ENCODE results near the gene CBX8.

Gene CBX8

DNA sequence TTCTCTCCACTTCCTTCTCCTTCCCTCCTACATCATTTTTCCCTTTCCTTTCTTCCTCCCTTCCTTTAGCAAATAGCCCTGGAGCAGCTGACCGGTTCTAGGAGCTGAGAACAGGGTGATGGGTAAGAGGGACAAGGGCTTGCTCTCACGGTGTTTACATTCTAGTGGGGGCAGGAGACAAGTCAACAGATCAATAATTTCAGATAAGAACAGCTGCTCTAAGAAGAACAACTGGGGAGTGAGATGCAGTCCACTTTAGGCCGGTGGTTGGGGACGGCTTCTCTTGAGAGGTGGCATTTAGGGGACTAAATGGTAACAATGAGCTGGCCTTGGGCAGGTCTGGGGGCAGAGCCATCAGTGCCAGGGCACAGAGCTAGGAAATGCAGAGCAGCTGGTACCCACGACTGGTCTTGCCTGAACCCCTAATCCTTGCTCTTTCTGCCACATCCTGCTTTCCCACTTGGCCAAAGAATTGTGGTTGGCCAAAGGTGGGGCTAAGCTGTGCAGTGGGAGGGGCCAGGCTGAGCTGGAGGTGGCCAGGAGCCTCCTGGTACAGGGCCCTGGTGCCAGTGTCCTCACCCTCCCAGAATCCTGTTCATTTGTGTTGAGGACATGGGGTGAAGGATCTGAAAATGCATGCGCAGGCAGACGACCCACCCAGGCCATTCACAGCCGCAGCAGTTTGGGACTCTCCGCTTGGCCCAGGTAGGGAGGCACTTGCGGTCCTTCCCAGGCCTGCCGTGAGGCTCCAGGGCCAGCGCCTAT is 24.6 kb upstream of the CBX8 start:
- DNase-seq (ENCODE audit: insufficient read length, low spot score) (no peak), FAIRE-seq (no peak)

DNA sequence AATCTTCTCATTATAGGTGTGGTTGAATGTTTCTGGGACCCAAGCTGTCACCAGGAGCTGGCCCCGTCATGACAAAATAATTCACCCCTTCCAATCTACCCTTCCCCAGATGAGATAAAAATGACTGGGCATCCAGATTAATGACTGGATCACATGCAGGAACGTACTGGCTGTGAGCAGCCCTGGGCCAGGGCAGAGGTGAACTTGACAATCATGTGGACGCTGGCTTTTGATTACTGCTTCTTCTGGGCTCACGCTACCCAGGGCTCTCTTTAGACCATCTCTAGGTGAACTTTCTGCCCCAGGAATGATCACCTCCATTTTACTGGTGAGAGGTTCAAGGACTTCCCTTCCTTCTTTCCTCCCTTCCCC is 24.1 kb upstream of the CBX8 start:
- no peak for FAIRE-seq

DNA sequence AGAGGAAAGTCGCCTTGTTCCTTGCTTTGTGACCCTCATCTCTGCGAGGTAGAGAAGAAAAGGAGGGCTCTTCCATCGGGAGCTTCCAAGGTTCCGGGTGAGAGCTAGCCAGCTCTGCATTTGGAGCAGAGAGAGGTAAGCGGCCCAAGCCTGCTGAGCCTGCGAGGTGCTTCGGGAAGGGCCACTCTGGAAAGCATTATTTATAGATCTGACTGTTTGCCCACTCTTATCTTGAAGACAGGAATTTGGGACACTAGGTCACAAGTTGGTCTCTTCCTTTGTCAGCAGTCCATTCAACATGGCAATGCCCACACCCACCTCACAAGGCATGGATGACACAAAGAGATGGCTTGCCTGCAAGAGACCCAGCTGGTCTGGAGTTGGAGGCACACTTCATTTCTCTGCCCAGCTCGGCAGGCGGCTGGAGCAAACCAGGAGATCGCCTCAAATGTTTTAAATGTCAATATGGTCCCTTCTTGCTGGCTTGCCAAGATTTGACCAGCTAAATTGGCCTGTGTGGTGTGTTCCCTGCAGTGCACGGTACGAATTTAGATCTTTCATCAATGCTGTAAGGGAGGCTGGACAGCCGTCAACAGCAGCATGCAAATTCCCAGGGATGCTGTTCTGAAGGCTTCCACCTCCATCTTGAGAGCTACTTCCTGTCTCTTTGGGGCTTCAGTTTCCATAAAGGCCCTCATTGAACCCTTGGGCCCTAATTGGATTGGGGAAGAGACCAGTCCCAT is 22.8 kb upstream of the CBX8 start:
- FAIRE-seq (no peak), DNase-seq (ENCODE audit: insufficient read length, low spot score) (no peak)

More for the DNA sequence above, 24.1 kb upstream of the CBX8 start:
- DNase-seq (ENCODE audit: insufficient read length, low spot score), result no peak

DNA sequence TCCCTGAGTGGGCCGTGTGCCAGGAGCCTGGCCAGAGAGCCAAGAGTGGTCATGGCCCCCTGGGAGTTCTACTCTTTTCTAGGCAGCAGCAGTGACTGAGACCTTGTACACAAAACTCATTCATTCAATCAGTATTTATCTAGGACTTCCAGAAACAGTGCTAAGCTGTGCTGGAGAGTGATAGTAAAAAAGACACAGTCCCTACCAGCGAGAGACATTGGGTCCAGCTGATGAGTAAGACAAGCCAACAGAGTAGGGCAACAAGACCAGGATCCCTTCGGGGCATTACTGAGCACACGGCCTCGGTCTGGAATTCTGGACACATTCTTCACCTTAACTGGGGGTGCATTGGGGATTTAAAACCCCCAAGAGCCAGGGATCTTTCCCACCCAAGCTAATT is 22.2 kb upstream of the CBX8 start:
- no peak for FAIRE-seq

DNA sequence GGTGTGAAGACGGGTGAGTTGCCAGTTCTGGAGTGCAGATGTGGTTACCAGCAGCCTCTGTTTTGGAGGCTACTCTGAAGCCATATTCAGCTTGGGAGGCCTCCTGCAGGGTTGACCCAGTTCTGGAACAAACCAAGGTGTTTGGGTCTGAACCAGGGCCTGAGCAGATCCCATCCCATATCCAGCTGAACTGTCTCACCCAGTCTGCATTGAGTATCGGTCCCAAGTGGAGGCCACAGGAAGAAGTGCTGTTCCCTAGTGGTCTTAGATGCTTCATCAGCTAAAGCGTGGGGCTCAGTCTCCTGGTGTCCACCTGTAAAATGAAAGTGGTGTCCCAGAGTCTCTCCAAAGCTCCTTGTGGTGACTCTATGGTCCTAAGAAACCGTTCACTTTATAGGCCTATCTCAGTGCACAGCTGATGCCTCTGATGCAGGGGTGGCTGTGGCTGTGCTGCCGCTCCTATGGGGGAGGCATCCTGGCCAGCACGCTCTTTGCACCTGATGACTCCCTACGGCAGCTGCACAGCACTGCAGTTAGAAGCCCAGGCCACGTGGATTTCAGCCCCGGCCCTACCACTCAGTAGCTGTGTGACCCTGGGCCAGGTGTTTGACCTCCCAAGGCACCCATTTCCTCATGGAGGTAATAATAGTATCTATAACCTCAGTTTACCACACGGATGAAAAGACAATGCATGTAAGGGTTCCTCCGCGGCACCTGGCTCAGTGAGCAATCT is 21.3 kb upstream of the CBX8 start:
- FAIRE-seq (no peak), DNase-seq (ENCODE audit: insufficient read length, low spot score) (no peak)

More for the DNA sequence above, 22.2 kb upstream of the CBX8 start:
- DNase-seq (ENCODE audit: insufficient read length, low spot score), result no peak

DNA sequence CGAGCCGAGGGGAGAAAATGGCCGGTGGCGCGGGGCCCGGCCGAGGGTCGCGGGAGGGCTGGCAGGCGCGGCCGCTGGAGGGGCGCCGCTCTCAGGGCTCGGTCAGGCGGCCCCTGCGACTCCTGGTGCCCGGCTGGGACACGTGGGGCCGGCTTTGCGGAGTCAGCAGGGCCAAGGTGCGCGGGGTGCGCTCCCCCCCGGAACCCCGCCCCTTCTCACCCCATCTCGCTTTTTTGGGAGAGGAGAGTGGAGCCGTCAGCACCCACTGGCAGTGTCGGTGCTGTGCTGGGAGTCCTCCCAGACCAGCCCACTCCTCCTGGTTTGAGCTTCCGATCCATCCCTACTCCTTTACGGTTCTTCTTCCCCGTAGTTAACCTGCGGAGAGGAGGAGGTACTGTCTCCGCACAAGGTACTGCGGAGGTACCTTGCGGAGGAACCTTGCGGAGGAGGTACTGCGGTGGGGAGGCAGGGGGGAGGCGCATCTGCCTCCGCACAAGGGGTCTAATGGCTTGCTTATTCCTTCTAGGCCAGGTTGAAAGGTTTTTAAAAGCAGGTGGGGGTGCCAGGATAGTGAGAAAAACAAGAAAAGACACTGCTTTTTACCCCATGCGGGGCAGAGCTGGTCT is 19.1 kb upstream of the CBX8 start:
- no peak for DNase-seq (ENCODE audit: insufficient read length, low spot score)
- FAIRE-seq, result no peak

DNA sequence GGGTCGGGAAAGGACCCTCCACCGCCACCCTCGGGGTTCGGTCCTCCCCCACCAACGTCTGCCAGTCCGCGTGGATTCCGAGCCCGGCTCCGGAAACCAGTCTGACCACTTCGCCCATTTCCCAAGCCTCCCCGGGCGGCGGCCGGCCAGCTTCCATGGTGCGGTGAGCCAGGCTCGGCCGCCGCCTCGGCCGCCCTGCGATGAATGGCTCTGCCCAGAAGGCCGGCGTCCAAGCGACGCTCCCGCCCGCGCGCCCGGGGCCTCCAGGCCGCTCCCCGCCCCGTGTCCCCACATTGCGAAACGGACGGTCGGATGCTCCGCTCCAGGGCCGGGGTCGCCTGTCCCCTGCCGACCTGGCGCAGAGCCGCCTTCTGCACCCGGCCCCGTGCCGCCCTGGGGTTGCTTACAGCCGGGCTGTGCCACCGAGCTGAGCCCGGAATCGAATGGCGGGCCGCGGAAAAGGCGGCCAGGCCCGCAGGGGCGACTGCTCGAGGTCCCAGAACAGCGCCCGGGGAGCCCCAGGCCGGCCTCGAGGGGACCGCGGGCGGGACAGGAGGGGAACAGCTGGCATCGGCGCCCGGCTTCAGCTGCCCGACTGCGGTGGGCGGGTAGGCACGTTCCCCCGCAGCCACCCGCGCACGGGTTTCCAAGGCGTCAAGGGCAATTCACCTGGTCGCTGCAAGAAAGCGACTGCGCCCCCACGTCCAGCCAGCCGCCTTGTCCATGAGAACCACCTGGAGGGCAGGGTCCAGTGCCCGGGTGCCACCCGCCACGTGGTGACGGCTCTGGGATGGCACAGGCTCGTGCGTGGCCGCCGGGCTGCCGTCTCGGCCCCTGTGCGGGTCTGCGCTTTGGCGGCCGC is 18.3 kb upstream of the CBX8 start:
- no peak for FAIRE-seq
- no peak for DNase-seq (ENCODE audit: insufficient read length, low spot score)

DNA sequence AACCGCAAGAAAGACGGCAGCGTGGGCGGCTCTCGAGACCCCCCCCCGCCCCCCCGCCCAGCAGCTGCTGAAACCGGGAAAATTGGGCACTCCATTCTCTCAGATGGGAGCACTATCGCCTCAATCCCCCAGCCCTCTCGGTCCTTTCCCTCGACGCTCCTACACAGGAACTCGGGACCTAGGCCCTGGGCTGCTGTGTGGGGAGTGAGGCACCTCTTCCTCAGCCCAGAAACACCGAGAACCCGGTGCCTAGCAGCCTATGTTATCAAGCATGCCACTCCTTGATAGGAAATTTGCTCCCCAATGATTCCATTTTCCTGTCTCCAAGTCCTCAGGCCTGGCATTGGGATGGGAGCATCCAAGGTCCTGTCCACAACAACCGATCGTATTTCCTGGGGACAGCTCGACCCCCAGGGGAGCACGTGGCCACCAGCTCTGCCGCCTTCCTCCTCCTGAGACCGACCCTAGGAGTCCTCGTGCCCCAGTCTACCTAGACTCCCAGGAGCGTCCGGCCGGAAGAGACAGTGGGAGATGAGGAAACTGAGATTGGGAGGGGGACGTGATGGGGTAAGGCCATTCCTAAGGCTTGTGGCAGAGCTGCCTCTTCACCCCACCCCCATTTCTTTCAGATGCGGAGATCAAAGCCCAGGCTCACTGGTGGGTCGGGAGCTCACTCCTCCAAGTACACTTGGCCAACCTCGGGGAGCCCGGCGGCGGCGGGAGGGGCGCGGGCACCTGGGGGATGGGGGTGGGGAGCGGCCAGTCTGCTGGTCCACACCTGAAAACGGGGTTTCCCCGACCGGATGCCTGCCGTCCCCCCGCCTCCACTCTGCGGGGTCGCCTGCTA is 17.5 kb upstream of the CBX8 start:
- no peak for DNase-seq (ENCODE audit: insufficient read length, low spot score)
- no peak for FAIRE-seq

DNA sequence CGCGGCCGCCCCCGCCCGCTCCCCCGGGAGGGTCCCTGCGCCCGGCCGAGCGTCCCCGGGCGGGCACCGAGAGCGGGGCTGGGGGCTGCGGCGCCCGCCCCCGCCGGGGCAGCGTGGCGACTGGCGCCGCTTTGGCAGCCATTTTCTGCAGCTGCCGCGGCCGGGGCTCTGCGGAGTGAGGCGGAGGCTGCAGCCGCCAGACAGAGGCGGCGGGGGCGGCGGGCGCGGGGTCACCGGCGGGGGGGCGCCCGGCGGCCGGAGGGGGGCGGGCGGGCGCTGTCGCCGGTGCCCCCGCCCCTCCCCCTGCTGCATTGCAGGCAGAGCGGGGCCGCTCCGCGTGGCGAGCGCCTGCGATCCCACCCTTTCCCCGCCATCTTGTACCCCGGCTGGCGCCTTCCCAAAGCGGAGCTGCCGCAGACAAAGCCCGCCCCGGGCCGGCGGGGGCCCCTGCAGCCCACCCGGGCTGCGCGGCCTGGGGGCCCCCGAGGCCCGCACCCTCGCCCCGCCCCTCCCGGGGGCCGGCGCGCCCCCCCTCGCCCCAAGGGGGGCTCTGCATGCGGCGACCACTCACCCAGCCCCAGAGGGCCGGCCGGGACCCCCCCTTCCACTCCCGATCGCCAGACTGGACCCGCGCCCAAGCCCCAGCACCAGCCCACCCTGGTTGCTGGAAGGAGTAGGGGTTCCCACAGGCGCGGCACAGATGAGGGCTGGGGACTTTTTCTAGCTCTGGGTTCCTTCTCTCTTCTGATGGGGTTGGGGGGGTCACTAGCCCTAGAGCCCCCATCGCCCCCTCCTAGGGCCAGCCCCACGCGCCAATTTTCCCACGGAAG is 16.6 kb upstream of the CBX8 start:
- DNase-seq (ENCODE audit: insufficient read length, low spot score) (no peak), FAIRE-seq (no peak)

DNA sequence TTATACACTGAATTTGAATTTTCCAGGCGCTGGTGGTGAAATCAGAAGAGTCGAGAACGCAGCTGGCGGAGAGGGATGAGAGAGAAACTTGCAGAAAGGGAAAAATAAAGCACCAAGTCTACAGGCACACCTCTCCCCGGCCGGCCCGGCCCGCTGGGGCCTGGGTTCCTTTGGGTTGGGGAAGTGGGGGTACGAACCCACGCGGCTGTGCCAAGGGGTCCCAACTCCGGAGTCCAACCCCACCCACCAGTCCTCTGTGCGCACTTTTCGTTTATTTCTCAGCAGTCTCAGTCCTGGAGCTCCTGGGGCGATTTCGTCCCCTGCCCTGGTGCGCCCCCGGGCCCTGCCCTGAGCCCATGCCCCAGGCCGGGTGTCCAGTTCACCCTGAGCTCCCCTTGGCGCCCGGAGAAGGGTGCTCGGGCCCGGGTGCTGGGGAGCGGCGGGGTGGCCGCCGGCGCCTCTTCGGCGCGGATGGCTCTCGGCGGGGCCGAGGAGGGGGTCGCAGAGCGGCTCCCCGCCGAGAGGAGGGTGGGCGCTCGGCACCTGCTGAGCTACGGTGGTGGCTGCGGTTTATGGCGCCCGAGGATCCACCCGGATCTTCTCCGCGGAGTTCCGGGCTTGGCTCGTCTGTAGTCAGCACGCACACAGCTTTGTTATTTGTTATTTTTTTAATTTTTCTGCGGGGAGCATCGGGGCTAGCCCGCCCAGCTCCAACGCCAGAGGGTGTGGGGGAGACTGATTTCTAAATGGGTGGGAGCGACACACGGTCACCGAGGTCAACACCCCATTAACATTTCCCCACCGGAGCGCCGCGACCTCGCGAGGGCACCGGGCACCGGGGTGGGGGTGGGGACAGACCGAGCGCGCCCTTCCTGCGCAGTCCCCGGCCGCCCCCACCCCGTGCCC is 15.7 kb upstream of the CBX8 start:
- FAIRE-seq (no peak), DNase-seq (ENCODE audit: insufficient read length, low spot score) (no peak)

DNA sequence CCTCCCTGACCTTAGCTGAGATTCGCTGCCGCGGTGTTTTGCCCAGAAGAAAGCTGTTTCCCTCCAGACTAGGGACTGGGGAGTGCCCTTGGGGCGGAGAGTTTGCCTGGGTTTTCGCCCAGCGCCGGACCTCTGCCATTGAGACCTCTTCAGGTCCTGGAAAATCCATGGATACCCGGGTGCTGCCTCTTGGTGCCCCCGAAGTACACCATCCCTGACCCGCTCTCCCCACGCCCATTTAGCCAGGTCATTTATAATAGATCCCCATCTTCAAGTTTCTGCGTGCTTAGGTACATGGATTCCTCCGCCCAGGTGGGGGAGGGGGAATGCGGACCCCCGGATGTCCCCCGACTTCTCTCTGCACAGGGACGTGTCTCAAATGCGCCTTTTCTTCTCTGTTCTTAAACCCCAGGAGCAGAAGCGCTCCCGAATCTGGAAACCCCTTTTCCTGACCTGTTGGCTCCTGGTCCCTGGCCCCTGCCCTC is 15.0 kb upstream of the CBX8 start:
- no peak for FAIRE-seq
- no peak for DNase-seq (ENCODE audit: insufficient read length, low spot score)

DNA sequence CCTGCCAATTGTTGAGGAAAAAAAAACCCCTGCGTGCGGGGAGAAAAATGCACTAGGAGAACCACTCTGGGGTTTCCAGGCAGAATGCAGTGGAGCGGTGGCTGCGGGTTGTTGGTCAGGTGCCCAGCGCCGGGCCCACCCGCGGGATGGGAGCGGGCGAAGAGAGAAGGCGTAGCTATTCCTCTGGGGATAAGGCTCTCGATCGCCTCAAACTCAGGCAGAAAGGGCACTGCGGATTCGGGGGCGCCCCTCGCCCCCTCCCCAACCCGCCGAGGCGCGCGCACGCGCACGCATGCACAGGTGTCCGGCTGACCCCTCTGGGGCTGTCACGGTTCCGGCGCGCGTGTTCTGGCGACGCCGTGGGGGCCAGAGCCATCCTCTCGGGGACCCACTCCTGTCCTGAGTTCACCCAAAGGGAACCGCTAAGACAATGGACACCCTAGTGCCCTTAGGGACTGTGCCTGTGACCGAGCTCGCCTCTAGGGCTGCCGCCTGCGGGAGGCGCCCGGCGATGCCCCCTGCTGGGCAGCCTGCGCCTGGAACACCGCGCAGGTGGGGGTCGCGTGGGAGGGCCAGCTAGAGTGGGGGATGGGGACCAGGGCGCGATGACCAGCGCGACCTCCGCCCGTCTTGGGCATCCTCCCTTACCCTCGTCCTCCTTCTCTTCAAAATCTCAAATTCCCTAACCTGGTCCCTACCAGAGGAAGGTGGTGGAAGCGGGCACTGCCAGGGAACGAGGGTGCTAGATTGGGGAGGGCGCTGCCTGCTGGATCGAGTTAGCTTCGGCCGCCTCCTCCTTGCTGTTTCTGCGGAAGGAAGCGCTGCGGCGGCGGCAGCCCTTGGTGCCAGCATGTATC is 14.4 kb upstream of the CBX8 start:
- no peak for DNase-seq (ENCODE audit: insufficient read length, low spot score)
- no peak for FAIRE-seq

DNA sequence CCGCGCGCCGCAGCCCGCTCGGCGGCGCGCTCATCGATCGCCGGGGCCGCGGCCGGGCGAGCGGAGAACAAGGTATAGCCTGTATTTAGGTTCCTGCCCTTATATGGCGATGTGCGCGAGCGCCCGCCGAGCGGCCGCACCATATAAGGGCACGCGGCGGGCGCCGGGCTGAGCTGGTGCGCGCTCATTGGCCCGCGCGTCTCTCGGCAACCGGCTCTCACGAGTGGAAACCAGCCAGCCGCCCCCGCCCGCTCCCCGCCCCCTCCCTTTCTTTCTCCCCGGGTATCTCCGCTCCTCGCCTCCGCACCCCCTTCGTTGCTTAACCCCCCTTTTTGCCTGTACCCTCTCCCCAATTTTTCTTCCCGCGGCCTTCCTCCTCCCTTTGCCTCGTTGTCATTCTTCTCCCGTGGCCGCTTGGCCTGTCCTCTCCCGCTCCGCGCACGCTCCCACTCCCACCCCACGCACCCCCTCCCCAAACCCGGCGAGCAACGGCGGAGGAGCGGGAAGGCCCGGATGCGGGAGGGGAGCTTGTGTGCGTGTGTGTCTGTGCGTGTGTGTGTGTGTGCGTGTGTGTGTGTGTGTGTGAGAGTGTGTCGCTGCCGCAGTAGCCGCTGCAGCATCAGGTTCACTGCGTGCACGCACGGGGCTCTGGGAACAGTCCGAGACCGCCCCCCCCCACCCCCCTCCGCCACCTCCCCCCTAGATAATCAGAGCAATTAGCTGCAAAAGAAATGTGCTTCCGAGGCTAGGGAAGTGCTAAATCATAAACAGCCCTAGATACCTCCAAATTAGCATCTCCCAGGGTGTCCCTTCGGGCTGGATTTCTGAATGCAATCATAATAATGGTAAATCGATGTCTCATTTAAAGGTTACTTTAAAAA is 13.5 kb upstream of the CBX8 start:
- peak; percentile 89 for DNase-seq (ENCODE audit: insufficient read length, low spot score)

DNA sequence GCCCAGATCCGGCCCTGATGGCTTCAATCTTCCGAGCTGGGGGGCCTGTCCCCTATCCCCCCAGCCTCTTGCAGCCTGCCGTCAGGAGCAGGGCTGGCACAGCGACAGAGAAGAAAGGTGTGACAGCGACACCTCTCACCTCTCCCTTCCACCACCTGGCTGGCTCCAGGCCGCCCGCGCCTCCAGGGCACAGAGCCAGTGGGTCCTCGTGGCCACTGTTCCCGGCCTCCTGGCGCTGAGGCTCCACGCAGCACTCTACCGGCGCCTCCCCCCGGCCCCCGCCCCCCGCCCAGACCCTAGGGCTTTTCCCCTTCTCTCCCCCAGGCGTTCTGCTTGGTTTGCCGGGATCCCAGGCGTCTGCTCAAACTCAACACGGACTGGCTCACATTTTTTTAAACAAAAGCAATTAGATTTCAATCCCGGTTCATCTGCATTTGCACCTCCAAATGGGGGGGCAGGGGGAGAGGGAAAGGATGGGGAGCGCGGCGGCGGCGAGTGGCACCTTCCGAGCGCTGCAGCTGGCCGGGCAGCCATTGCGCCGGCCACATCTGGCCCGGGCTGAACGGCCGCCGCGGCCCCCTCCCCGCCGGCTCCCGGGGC is 12.8 kb upstream of the CBX8 start:
- no peak for FAIRE-seq

More for the DNA sequence above, 13.5 kb upstream of the CBX8 start:
- peak; percentile 40 for FAIRE-seq

More for the DNA sequence above, 12.8 kb upstream of the CBX8 start:
- DNase-seq (ENCODE audit: insufficient read length, low spot score), result no peak
